ENCODE data around the gene SPATA6L.

The SPATA6L gene

DNA sequence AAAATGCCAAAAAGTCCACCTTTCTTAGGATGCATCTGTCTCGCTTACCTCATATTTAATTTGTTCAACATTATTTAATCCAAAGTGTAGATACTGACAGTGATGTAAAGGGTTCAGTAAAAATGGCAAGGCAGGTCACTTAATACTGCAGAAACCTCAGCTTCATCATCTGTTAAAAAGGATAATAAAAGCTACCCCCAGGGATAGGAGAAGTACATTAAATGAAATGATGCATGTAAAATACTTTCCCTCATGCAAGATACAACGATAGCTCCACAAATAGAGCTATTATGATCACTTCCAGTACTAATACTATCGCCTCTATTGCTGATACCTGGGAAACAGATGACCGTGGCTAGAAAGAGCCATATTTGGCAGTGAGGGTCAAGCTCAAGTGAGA, 93.1 kb downstream of the SPATA6L start:
- no peak overlapping the region for H3K4me3 ChIP-seq (ENCODE audit: low read depth, low read length)
- TF ChIP-seq, protein P1, sequence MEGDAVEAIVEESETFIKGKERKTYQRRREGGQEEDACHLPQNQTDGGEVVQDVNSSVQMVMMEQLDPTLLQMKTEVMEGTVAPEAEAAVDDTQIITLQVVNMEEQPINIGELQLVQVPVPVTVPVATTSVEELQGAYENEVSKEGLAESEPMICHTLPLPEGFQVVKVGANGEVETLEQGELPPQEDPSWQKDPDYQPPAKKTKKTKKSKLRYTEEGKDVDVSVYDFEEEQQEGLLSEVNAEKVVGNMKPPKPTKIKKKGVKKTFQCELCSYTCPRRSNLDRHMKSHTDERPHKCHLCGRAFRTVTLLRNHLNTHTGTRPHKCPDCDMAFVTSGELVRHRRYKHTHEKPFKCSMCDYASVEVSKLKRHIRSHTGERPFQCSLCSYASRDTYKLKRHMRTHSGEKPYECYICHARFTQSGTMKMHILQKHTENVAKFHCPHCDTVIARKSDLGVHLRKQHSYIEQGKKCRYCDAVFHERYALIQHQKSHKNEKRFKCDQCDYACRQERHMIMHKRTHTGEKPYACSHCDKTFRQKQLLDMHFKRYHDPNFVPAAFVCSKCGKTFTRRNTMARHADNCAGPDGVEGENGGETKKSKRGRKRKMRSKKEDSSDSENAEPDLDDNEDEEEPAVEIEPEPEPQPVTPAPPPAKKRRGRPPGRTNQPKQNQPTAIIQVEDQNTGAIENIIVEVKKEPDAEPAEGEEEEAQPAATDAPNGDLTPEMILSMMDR (IDR thresholded peaks at IDR 0.05; ENCODE audit: borderline replicate concordance, insufficient read depth, low read depth, low read length): no peak

DNA sequence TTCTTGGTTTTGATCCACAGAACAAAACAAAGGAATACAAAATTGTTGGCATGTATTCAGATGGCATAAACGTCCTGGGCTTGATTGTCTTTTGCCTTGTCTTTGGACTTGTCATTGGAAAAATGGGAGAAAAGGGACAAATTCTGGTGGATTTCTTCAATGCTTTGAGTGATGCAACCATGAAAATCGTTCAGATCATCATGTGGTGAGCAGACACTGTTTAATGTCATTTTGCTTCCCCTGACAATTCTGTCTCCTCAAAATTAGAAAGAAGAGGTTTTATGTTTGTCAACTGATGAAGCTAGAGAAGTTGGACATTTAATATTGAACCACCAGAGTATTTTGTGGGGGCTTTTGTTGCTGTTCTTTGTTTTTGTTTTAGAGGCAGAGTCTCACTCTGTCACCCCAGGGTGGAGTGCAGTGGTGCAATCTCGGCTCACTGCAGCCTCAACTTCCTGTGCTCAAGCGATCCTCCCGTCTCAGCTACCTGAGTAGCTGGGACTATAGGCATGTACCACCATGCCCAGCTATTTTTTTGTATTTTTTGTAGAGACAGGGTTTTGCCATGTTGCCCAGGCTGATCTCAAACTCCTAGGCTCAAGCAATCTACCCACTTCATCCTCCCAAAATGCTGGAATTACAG, 94.0 kb downstream of the SPATA6L start:
- TF ChIP-seq, protein P1 (IDR thresholded peaks at IDR 0.05; ENCODE audit: borderline replicate concordance, insufficient read depth, low read depth, low read length): no peak
- H3K4me3 ChIP-seq (ENCODE audit: low read depth, low read length): no peak overlapping the region

DNA sequence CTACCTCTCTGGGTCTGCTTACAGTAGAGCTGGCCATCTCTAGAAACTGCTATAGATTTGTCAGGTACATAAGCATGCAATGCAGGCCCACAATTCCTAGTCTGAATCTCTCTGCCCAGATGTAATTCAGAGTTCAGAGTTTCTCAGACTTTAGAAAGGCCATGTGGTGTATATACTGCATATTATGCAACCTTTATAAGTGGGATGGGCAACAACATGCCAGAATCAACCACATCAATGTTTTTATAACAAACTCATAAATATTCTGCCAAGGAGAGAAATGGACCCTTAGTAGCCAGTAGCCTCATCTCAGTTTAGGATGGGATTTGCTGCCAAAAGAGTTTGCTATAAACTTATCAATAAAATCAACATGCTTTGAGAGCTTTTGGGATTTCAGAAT, 97.2 kb downstream of the SPATA6L start:
- TF ChIP-seq, protein P1 (IDR thresholded peaks at IDR 0.05; ENCODE audit: borderline replicate concordance, insufficient read depth, low read depth, low read length): no peak

DNA sequence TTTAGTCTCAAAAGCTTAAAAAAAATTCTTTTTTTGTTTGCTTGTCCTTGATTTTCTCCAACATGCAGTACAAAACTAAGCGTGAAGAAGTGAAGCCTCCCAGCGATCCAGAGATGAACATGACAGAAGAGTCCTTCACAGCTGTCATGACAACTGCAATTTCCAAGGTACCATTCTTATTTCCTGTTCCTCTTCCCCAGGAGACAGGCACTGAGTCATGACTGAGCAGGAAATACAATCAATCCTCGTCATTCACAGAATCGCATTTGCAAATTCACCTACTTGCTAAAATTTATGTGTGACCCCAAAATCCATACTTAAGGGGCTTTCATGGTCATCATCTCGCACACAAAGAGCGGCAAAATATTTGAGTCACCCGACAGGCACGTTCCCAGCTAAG, 98.7 kb downstream of the SPATA6L start:
- H3K4me3 ChIP-seq (ENCODE audit: low read depth, low read length): no peak overlapping the region
- TF ChIP-seq, protein P1 (IDR thresholded peaks at IDR 0.05; ENCODE audit: borderline replicate concordance, insufficient read depth, low read depth, low read length): no peak

More for the DNA sequence above, 97.2 kb downstream of the SPATA6L start:
- no peak overlapping the region for H3K4me3 ChIP-seq (ENCODE audit: low read depth, low read length)

DNA sequence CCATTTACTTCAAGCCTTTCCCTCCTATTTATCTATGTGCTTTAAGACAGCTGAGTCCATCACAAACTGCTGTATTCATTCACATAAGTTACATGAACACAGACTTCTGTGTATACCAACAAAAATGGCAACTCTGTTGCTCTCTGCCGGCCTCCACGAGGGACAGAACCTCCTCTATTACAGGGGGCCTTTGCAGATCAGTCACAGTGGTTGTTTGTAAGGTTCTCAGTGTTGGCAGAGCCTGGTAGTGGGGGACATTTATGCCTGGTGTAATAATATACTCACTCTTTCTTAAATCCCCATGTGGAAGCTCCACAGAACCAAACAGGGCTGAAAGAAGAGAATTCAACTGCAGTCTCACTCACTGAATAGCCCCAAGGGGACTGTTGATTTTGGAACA, 99.5 kb downstream of the SPATA6L start:
- H3K4me3 ChIP-seq (ENCODE audit: low read depth, low read length): no peak overlapping the region
- TF ChIP-seq, protein P1 (IDR thresholded peaks at IDR 0.05; ENCODE audit: borderline replicate concordance, insufficient read depth, low read depth, low read length): no peak

DNA sequence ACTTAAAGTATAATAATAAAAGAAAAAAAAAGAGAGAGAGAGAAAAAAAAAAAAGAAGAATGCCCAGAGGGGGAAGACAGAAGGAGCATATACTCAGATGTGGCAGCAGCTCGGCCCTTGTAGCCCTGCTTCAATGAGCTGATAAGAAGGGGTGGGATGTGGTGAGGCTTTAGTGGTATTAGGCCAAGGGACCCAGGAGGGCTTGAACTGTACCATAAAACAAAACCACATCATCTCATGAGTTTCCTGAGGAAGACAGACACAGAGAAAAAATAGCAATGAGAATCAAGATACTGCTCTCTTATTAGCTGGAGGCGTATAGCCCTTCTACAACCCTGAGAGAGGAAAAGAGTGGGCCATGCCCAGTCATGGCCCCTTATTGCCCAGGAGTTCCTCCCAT, 103.2 kb downstream of the SPATA6L start:
- H3K4me3 ChIP-seq (ENCODE audit: low read depth, low read length): no peak overlapping the region
- TF ChIP-seq, protein P1 (IDR thresholded peaks at IDR 0.05; ENCODE audit: borderline replicate concordance, insufficient read depth, low read depth, low read length): no peak
